ENCODE results near the gene ANKEF1.

Gene ANKEF1

DNA sequence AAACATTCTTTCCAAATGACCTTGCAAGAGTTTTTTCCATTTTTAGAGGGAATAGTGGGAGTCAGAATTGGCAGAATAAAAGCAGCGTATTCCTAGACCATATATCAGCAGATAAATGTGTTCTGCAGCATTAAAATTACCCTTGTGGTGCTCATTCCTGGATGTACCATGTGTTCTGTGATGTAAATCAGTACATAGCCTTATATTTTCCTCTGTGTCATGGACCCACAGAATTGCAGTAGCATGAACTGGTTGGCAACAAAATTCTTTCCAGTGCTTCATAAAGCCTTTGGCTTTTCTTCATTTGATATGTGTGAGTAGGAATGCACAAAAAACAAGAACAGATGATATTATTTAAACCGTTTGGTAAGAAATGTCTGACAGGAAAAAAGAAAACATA lies 32.5 kb downstream of the ANKEF1 start:
- Histone ChIP-seq H3K27ac (no peak overlapping the region), H4K20me1 (ENCODE audit: insufficient read depth) (no peaks in the 10 kb centered on the region), H3K9ac (no peak overlapping the region), H3K79me2 (ENCODE audit: insufficient read depth, low read depth) (no peaks in the 10 kb centered on the region), H3K27me3 (ENCODE audit: insufficient read depth, low read depth) (no peaks in the 10 kb centered on the region), H3K4me1 (ENCODE audit: low read depth, poor library complexity, severe bottlenecking) (no peaks in the 10 kb centered on the region), H3K4me2 (no peak overlapping the region), H3K36me3 (ENCODE audit: insufficient read depth) (no peaks in the 10 kb centered on the region), H3K4me3 (IDR thresholded peaks at IDR 0.05; ENCODE audit: insufficient read depth, low read depth, low read length) (no peak overlapping the region), H2AFZ (ENCODE audit: low read depth) (no peak overlapping the region)
- TF ChIP-seq CTCF (conservative IDR thresholded peaks at IDR 0.05; ENCODE audit: low read depth, low read length): no peak

DNA sequence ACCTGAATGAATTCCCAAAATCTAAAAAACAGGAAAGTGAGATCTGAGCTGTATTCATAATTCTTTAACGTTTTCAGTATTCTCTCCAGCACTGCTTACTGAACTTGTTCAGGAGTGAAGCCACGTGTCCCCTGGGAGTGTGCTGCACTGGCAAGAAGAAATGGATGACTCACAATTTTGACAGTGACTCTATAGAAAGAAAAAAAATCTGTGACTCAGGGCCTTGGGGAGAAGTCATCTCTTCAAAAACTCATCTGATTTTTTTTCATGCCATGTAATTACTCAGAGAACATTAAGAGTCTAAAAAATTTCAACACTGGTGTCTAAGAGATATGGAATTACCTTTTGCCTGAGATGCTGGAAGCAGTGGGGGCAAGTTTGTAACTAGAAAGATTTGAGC lies 39.7 kb downstream of the ANKEF1 start:
- Histone ChIP-seq H3K27ac (no peak overlapping the region), H3K79me2 (ENCODE audit: insufficient read depth, low read depth) (no peaks in the 10 kb centered on the region), H3K9ac (no peak overlapping the region), H3K27me3 (ENCODE audit: insufficient read depth, low read depth) (no peaks in the 10 kb centered on the region), H3K4me1 (ENCODE audit: low read depth, poor library complexity, severe bottlenecking) (no peaks in the 10 kb centered on the region), H3K4me3 (IDR thresholded peaks at IDR 0.05; ENCODE audit: insufficient read depth, low read depth, low read length) (no peak overlapping the region), H4K20me1 (ENCODE audit: insufficient read depth) (no peaks in the 10 kb centered on the region), H3K4me2 (no peak overlapping the region), H2AFZ (ENCODE audit: low read depth) (no peak overlapping the region), H3K36me3 (ENCODE audit: insufficient read depth) (no peaks in the 10 kb centered on the region)
- no peak for TF ChIP-seq CTCF (conservative IDR thresholded peaks at IDR 0.05; ENCODE audit: low read depth, low read length)

- Histone ChIP-seq H3K4me1 (ENCODE audit: low read depth, poor library complexity, severe bottlenecking) (no peaks in the 10 kb centered on the region), H3K27ac (no peak overlapping the region)
Measured at GRCh38 chr20:10075606-10076005, 40.8 kb downstream of the ANKEF1 start.

DNA sequence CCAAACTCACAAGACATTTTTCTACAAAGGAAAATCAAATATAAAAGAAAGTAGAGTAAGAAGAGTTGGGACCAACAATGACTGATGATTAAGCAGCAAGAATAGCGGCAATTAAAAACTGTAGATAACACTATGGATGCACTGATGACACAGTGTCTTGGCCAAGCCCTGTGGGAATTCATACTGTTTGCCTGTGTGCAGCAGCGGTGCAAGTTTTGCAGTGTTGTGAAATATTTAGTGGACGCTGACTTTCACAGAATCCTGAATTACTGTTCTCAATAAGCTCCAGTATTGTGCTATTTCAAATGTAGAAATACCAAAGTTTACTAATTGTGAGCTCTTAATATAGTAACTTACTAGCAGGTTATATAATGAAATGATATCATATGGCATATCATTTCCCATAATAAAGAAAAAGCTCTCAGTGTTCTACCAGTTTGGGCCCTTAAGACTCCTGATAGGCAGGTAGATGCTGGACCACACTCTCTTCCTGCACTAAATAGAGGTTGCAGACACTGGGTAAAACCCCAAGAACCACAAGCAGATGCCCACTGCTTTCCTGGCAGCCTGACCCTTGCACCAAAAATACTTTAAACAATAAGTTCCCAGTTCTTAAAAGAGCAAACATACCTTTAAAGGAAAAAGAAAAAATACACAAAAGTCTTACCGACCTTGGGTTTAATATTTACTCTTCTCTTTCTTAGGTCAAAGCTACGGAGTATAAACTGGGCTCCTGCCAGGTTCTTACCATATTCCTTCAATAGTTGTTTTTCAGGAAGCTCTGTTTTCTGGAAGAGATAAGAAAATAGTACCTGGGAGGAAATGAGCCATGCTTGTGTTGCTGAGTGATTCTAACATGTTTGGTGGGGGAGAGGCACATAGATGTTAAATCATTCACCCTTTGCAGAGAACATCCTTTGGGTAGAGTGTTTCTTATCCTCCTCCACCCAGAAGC lies 41.6 kb downstream of the ANKEF1 start:
- no peaks in the 10 kb centered on the region for H3K79me2 ChIP-seq (ENCODE audit: insufficient read depth, low read depth)
- no peak overlapping the region for H3K27ac ChIP-seq
- H3K27me3 ChIP-seq (ENCODE audit: insufficient read depth, low read depth): no peaks in the 10 kb centered on the region
- H3K36me3 ChIP-seq (ENCODE audit: insufficient read depth): no peaks in the 10 kb centered on the region
- H3K4me1 ChIP-seq (ENCODE audit: low read depth, poor library complexity, severe bottlenecking): no peaks in the 10 kb centered on the region
- no peak overlapping the region for H3K9ac ChIP-seq
- H2AFZ ChIP-seq (ENCODE audit: low read depth): no peak overlapping the region
- TF ChIP-seq CTCF (conservative IDR thresholded peaks at IDR 0.05; ENCODE audit: low read depth, low read length): no peak
- H4K20me1 ChIP-seq (ENCODE audit: insufficient read depth): no peaks in the 10 kb centered on the region
- no peak overlapping the region for H3K4me2 ChIP-seq
- H3K4me3 ChIP-seq (IDR thresholded peaks at IDR 0.05; ENCODE audit: insufficient read depth, low read depth, low read length): no peak overlapping the region

More at GRCh38 chr20:10075606-10076005, 40.8 kb downstream of the ANKEF1 start:
- no peak overlapping the region for H2AFZ ChIP-seq (ENCODE audit: low read depth)
- no peaks in the 10 kb centered on the region for H3K79me2 ChIP-seq (ENCODE audit: insufficient read depth, low read depth)
- no peak overlapping the region for H3K4me2 ChIP-seq
- H4K20me1 ChIP-seq (ENCODE audit: insufficient read depth): no peaks in the 10 kb centered on the region
- H3K9ac ChIP-seq: no peak overlapping the region
- H3K27me3 ChIP-seq (ENCODE audit: insufficient read depth, low read depth): no peaks in the 10 kb centered on the region
- H3K4me3 ChIP-seq (IDR thresholded peaks at IDR 0.05; ENCODE audit: insufficient read depth, low read depth, low read length): no peak overlapping the region
- no peaks in the 10 kb centered on the region for H3K36me3 ChIP-seq (ENCODE audit: insufficient read depth)
- TF ChIP-seq CTCF (conservative IDR thresholded peaks at IDR 0.05; ENCODE audit: low read depth, low read length): no peak

Measured in KMS-11 (cell line).